ENCODE results near the gene MYO5C.

MYO5C gene

GRCh38 chr15:52318729-52319500, 23.3 kb upstream of the MYO5C start:
- H3K27ac ChIP-seq: no peak overlapping the region
- no peaks in the 10 kb centered on the region for H3K27me3 ChIP-seq
- H3K36me3 ChIP-seq: peaks cover 99% of the 10 kb centered on the region
- H3K4me3 ChIP-seq (ENCODE audit: low read depth in 1 of 2, low read length in 1 of 2): no peak overlapping the region
- H3K4me1 ChIP-seq (ENCODE audit: control insufficient read depth in 1 of 2, insufficient read depth in 1 of 2, low read depth in 1 of 2, low read length in 1 of 2): no peaks in the 10 kb centered on the region
- no peaks in the 10 kb centered on the region for H3K9me3 ChIP-seq
- TF ChIP-seq, protein P1, sequence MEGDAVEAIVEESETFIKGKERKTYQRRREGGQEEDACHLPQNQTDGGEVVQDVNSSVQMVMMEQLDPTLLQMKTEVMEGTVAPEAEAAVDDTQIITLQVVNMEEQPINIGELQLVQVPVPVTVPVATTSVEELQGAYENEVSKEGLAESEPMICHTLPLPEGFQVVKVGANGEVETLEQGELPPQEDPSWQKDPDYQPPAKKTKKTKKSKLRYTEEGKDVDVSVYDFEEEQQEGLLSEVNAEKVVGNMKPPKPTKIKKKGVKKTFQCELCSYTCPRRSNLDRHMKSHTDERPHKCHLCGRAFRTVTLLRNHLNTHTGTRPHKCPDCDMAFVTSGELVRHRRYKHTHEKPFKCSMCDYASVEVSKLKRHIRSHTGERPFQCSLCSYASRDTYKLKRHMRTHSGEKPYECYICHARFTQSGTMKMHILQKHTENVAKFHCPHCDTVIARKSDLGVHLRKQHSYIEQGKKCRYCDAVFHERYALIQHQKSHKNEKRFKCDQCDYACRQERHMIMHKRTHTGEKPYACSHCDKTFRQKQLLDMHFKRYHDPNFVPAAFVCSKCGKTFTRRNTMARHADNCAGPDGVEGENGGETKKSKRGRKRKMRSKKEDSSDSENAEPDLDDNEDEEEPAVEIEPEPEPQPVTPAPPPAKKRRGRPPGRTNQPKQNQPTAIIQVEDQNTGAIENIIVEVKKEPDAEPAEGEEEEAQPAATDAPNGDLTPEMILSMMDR (IDR thresholded peaks at IDR 0.05): no peak

DNA sequence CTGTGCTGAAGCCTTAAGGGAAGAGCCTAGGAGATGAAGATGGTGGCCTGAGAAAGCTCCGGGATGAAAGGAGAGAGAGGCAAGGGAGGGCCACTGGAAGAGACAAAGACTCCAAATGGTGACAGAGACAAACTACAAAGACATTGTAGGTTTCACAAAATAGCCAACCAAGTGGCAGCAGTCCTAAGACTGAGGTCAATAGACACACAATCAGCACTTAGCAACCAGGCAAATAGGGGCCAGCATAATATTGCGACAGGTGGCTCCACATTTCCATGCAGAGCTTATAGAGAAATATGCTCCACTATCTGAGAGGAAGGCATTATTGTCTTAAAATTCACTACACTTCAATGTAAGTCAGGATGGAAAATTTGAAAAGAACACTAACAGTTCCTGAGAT, 22.1 kb upstream of the MYO5C start:
- Histone ChIP-seq H3K9me3 (no peaks in the 10 kb centered on the region), H3K4me1 (ENCODE audit: control insufficient read depth in 1 of 2, insufficient read depth in 1 of 2, low read depth in 1 of 2, low read length in 1 of 2) (no peaks in the 10 kb centered on the region), H3K36me3 (peaks cover 99% of the 10 kb centered on the region), H3K27me3 (no peaks in the 10 kb centered on the region), H3K27ac (no peak overlapping the region), H3K4me3 (ENCODE audit: low read depth in 1 of 2, low read length in 1 of 2) (no peak overlapping the region)
- TF ChIP-seq, protein P1 (IDR thresholded peaks at IDR 0.05): no peak

GRCh38 chr15:52317022-52317421, 21.4 kb upstream of the MYO5C start:
- H3K4me3 ChIP-seq (ENCODE audit: low read depth in 1 of 2, low read length in 1 of 2): no peak overlapping the region
- H3K9me3 ChIP-seq: no peaks in the 10 kb centered on the region
- H3K27ac ChIP-seq: no peak overlapping the region
- H3K36me3 ChIP-seq: peaks cover 99% of the 10 kb centered on the region
- TF ChIP-seq, protein P1 (IDR thresholded peaks at IDR 0.05): no peak
- no peaks in the 10 kb centered on the region for H3K4me1 ChIP-seq (ENCODE audit: control insufficient read depth in 1 of 2, insufficient read depth in 1 of 2, low read depth in 1 of 2, low read length in 1 of 2)
- no peaks in the 10 kb centered on the region for H3K27me3 ChIP-seq

DNA sequence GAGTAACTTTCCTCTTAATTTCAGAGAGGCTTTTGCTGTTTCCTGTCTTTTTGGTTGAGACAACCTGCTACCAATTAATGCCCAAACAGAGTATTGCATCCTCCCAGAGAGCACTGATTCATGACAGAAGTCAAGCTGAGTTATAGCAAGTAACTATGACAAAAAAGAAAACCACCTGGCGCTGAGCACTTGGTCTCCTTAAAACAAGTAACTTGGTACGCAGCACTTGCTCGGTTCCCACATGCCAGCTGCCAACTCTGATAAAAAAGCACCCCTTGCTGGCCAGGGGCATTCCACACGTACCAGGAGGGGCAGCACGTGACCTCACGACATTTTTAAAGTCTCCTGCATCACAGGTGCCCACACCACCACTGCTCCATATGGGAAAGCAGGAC, 13.5 kb upstream of the MYO5C start:
- H3K27ac ChIP-seq: no peak overlapping the region
- TF ChIP-seq, protein P1 (IDR thresholded peaks at IDR 0.05): no peak
- H3K36me3 ChIP-seq: peaks cover 62% of the 10 kb centered on the region
- H3K4me3 ChIP-seq (ENCODE audit: low read depth in 1 of 2, low read length in 1 of 2): no peak overlapping the region
- H3K9me3 ChIP-seq: no peaks in the 10 kb centered on the region
- peaks cover 6% of the 10 kb centered on the region in 2 experiments for H3K4me1 ChIP-seq (ENCODE audit: control insufficient read depth in 1 of 2, insufficient read depth in 1 of 2, low read depth in 1 of 2, low read length in 1 of 2)
- H3K27me3 ChIP-seq: no peaks in the 10 kb centered on the region

DNA sequence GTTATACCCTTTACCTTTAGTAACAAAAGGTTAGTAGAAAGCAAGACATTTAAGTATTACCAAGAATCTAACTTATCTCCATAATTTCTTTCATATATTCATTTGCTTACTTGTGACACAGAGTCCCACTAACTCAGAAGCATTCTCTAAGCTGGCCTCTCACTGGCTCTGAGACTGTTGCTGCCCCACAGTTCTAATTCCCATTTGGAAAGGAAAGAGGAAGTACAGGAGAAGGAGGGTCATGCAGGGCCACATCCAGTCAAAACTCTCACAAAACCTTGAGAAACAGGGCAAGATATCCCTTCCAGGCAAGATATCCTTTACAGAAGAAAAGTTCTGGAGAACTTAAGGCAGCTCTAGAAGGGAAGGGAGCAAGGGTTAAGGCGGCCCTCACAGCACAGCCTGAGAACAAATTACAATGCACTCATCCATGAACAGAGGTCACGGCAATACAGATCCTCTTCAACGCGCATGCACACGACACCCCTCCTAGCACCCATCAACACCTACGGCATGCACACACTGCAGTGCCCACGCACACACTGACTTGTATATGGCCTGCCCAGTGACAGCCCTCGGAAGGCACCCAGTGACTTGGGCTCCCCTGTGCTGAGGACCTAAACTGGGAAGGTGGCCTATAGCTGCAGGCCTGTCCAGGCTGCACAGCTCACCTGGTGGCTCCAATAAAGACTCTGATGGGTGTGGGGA, 13.0 kb upstream of the MYO5C start:
- Histone ChIP-seq H3K9me3 (no peaks in the 10 kb centered on the region), H3K36me3 (peaks cover 56% of the 10 kb centered on the region), H3K27ac (no peak overlapping the region), H3K4me1 (ENCODE audit: control insufficient read depth in 1 of 2, insufficient read depth in 1 of 2, low read depth in 1 of 2, low read length in 1 of 2) (peaks cover 6% of the 10 kb centered on the region in 2 experiments), H3K4me3 (ENCODE audit: low read depth in 1 of 2, low read length in 1 of 2) (no peak overlapping the region), H3K27me3 (no peaks in the 10 kb centered on the region)
- TF ChIP-seq, protein P1 (IDR thresholded peaks at IDR 0.05): no peak
